SH-SY5Y (cell line): ENCODE results near the gene DENND6A.

Experiments used
- GATA2 ChIP-seq: IDR thresholded peaks from 2 replicates; pipeline ENCODE4 v1.6.1; 2011; ENCODE audit warnings: mild to moderate bottlenecking, low read depth, low read length
- GATA3 ChIP-seq: IDR thresholded peaks from 2 replicates; pipeline ENCODE4 v1.6.1; 2011; ENCODE audit warnings: low read depth, mild to moderate bottlenecking, low read length, moderate library complexity

GRCh38 chr3:57683286-57683685 lies 9.6 kb downstream of the DENND6A start:
- no peak for TF ChIP-seq GATA3
- no peak for TF ChIP-seq GATA2
